GM18858 (cell line): Measurements from ENCODE around the gene MAN2B2.

Experiments
- ATAC-seq: cut with Tn5 transposase; IDR thresholded peaks from one replicate; pipeline ENCODE4 v1.9.1; 2021; ENCODE audit not compliant: unreplicated experiment

MAN2B2 gene

DNA sequence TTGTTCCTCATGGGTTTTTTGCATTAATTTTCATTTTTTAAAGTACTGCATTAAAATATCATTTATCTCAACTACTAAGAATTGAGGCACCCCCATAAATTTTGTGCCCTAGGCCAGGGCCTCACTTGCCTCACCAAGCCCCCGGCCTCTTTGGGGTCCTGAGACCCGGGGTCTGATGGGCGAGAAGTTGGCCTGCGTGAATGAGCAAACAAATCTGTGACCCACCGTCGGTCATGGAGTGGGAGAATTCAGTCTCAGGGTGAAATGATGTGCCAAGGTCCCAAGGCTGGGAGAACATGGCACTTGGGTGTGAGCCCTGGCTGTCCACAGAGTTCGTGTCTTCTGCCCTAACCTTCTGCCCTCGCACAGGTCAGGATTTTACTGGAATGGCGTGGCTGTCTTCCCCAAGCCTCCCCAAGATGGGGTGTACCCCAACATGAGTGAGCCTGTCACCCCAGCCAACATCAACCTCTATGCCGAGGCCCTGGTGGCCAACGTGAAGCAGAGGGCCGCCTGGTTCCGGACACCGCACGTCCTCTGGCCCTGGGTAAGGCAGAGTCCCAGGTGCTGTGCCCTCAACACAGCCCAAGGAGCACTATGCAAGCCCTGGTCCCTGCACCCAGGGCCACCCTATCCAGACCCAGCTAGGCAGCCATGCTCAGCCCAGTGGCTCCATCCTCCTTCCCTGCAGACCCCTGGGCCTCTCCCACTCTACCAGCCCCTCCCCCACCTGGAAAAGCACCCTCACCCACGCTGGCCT lies 18.0 kb downstream of the MAN2B2 start:
- no peak for ATAC-seq

- no peak for ATAC-seq
Measured at GRCh38 chr4:6594341-6594740, 19.4 kb downstream of the MAN2B2 start.

- ATAC-seq: no peak
Measured at GRCh38 chr4:6594826-6595355, 19.9 kb downstream of the MAN2B2 start.

GRCh38 chr4:6595897-6596537 lies 21.0 kb downstream of the MAN2B2 start:
- ATAC-seq: no peak

DNA sequence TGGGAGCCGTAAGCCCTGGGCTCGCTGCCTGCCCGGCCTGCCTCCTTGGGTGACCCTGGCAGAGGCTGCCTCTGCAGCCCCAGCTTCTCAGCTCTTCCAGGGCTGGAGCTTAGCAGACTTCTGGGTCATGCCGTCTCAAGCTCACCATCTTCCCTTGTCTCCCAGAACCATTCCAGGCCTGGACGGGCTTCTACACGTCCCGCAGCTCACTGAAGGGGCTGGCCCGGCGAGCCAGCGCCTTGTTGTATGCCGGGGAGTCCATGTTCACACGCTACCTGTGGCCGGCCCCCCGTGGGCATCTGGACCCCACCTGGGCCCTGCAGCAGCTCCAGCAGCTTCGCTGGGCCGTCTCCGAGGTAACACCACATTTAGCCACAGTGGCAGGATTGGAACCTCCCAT lies 22.0 kb downstream of the MAN2B2 start:
- no peak for ATAC-seq

DNA sequence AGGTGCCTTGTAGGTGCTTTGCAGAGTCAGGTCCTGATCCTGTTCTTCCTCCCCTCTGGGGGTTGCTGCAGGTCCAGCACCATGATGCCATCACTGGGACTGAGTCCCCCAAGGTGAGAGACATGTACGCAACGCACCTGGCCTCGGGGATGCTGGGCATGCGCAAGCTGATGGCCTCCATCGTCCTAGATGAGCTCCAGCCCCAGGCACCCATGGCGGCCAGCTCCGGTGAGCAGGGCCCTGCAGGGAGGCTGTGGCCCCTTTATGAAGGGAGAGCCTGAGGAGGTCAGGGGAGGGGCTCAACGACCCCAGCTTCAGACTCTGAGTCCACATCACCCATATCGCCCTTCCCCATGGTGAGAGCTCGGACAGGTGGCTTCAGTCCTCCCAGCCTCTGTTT lies 23.1 kb downstream of the MAN2B2 start:
- ATAC-seq: no peak

DNA sequence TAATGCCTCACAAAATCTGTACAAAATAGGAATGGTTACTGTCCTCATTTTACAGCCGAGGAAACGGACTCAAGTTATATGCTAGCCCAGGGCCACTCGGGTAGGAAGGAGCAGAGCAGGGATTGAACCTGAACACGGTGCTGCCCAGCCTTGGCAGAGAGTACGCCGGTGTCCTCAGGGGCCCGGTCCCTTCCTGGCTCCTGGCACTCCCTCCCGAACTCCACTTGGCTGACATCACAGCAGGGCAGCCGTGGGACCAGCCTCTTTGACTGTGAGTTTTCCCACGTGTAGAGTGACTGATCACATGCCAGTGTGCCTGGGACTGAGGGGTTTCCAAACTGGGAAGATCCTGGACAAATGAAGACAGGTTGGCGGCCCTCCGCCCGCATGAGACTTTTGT lies 23.7 kb downstream of the MAN2B2 start:
- no peak for ATAC-seq

- no peak for ATAC-seq
Measured at GRCh38 chr4:6601661-6602250, 26.8 kb downstream of the MAN2B2 start.

GRCh38 chr4:6602289-6602688 lies 27.3 kb downstream of the MAN2B2 start:
- no peak for ATAC-seq

GRCh38 chr4:6603128-6603527 lies 28.1 kb downstream of the MAN2B2 start:
- ATAC-seq: no peak

GRCh38 chr4:6605114-6605513 lies 30.1 kb downstream of the MAN2B2 start:
- no peak for ATAC-seq

DNA sequence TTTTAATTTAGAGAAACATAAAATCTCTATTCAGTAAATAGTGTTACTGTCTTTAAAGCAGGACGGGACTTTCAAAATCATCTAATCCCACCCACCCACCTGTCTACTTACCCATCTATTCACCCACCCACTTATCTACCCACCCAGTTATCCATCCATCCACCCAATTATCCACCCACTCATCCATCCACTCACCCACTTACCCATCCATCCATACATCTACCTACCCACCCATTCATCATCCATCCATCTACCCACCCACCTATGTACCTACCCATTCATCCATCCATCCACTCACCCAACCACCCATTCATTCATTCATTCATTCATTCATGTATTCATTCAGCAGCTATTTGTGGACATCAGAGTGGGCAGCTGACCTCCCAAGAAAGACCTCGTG lies 30.6 kb downstream of the MAN2B2 start:
- no peak for ATAC-seq

- ATAC-seq: no peak
Measured at GRCh38 chr4:6606465-6607235, 31.7 kb downstream of the MAN2B2 start.

DNA sequence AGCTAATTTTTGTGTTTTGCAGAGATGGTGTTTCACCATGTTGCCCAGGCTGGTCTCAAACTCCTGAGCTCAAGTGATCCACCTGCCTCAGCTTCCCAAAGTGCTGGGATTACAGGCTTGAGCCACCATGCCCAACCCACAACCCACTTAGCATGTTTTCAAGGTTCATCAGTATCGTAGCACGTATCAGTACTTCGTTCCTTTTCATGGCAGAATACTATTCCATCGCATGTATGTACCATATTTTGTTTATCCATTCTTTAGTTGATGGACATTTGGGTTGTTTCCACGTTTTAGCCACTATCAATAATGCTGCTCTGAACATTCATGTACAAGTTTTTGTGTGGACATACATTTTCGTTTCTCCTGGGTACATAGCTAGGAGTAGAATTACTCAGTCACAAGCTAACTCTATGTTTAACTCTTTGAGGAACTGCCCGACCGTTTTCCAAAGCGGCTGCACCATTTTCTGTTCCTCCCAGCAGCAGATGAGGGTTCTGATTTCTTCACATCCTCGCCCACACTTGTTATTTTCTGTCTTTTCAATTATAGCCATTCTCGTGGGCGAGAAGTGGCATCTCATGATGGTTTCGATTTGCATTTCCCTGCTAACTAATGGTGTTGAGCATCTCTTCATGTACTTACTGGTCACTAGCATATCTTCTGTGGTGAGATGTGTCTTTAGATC lies 32.5 kb downstream of the MAN2B2 start:
- no peak for ATAC-seq

GRCh38 chr4:6608758-6609414 lies 33.9 kb downstream of the MAN2B2 start:
- ATAC-seq: no peak

GRCh38 chr4:6609415-6610079 lies 34.6 kb downstream of the MAN2B2 start:
- ATAC-seq: no peak

DNA sequence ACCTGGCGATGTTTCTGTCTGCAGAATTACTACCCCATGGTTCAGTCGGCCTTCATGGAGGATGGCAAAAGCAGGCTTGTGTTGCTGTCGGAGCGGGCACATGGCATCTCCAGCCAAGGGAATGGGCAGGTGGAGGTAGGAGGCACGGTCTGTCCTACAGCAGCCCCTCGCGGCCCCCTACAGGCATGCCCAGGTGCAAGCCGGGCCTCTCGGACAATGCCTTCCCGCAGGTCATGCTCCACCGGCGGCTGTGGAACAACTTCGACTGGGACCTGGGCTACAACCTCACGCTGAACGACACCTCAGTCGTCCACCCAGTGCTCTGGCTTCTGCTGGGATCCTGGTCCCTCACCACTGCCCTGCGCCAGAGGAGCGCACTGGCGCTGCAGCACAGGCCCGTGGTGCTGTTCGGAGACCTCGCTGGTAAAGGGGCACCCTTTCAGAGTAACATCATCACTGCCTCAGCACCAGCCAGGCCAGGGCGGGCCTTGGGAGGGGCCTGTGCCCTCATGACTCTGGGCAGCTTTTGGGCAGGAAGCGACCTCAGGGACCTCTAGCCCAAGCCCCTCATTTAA lies 36.0 kb downstream of the MAN2B2 start:
- no peak for ATAC-seq

- no peak for ATAC-seq
Measured at GRCh38 chr4:6612961-6613675, 38.1 kb downstream of the MAN2B2 start.
